BJ (cell line): Measurements from ENCODE around the gene FBXO21. TPM values are rescaled to one million over a fixed set of nuclear protein-coding genes. Genes with fewer than 3 reads are reported as not detected.
"Not testable (repeated sequence)": the region's sequence is repeated elsewhere in the genome, so short reads cannot be mapped to it uniquely, and the experiment has no call there.

Source experiments
- CTCF ChIA-PET: fragments of 350-600 bp; formaldehyde crosslinking; extraction: SDS; loops from one replicate; lab custom pipeline; 2021; ENCODE audit warnings: antibody characterized with exemption, inconsistent platforms; lab: Yijun Ruan, JAX
- POLR2A ChIA-PET: fragments of 300-600 bp; sonication (Branson Sonifier 250); formaldehyde crosslinking; extraction: SDS; loops from one replicate; lab custom pipeline; 2021; ENCODE audit warnings: antibody characterized with exemption; lab: Charles Lee
- DNase-seq: peaks from one replicate; pipeline ENCODE4 v3.0.0-alpha.2; 2011; ENCODE audit warnings: low read depth
- H3K27me3 ChIP-seq: 2 replicates; pipeline ENCODE4 v1.6.0; 2011; ENCODE audit warnings: low read length; ENCODE audit not compliant: control insufficient read depth, insufficient read depth
- H3K36me3 ChIP-seq: 2 replicates; pipeline ENCODE4 v1.5.1; 2011; ENCODE audit warnings: low read length; ENCODE audit not compliant: control insufficient read depth, insufficient read depth
- H3K4me3 ChIP-seq: 2 replicates; pipeline ENCODE4 v1.5.1; 2011; ENCODE audit warnings: low read depth, mild to moderate bottlenecking, control low read depth, low read length
- CTCF ChIP-seq: IDR thresholded peaks from 2 replicates; pipeline ENCODE4 v1.5.1; 2011; ENCODE audit warnings: low read depth, mild to moderate bottlenecking, control low read depth, inconsistent platforms, low read length, moderate library complexity; ENCODE audit not compliant: insufficient read depth
- polyA plus RNA-seq: library from polyadenylated mRNA; depleted of rRNA; stranded (reverse); fragments of >200 nt; gene quantifications from 2 replicates; pipeline ENCODE4 v1.2.3, GENCODE V29; 2011

The FBXO21 gene
- polyA plus RNA-seq, 1 experiment = 28.9 TPM

- no peak overlapping the region for H3K4me3 ChIP-seq
- POLR2A ChIA-PET = no interaction called here
- H3K27me3 ChIP-seq = peaks cover 1% of the 10 kb centered on the region; the same call in 1 of the 2 replicates
- DNase-seq = no peak
- no peak for TF ChIP-seq CTCF
- CTCF ChIA-PET = interaction anchor here (1.3 to 2.4 kb wide), 4 partner anchors 605 to 625 kb away, joined by 3 to 6 read pairs (median 6); no protein-coding TSS in a partner anchor
- no peaks in the 10 kb centered on the region for H3K36me3 ChIP-seq
Measured at GRCh38 chr12:117231750-117232149, 41.5 kb upstream of the FBXO21 start.

- Histone ChIP-seq H3K4me3 (no peak overlapping the region), H3K36me3 (no peaks in the 10 kb centered on the region), H3K27me3 (no peaks in the 10 kb centered on the region)
- no peak for DNase-seq
- ChIA-PET CTCF (interaction anchor here (2.2 kb wide), 1 partner anchor 16 kb away, joined by 12 read pairs; no protein-coding TSS in a partner anchor), POLR2A (no interaction called here)
- TF ChIP-seq CTCF = no peak
Measured at GRCh38 chr12:117228239-117228638, 38.0 kb upstream of the FBXO21 start.

GRCh38 chr12:117227000-117227653 lies 36.9 kb upstream of the FBXO21 start:
- ChIA-PET POLR2A (no interaction called here), CTCF (interaction anchor here (0.6 to 2.2 kb wide), 4 partner anchors 9 to 631 kb away, joined by 3 to 12 read pairs (median 8); no protein-coding TSS in a partner anchor)
- Histone ChIP-seq H3K36me3 (no peaks in the 10 kb centered on the region), H3K27me3 (no peaks in the 10 kb centered on the region), H3K4me3 (no peak overlapping the region)
- no peak for TF ChIP-seq CTCF
- no peak for DNase-seq

- Histone ChIP-seq H3K36me3 (no peaks in the 10 kb centered on the region), H3K4me3 (no peak overlapping the region), H3K27me3 (no peaks in the 10 kb centered on the region)
- no peak for DNase-seq
- ChIA-PET CTCF (interaction anchor here (0.6 to 2.2 kb wide), 3 partner anchors 10 to 18 kb away, joined by 4 to 12 read pairs (median 11); no protein-coding TSS in a partner anchor), POLR2A (no interaction called here)
- no peak for TF ChIP-seq CTCF
Measured at GRCh38 chr12:117226505-117226904, 36.2 kb upstream of the FBXO21 start.

- ChIA-PET POLR2A (no interaction called here), CTCF (interaction anchor here (0.9 to 1.9 kb wide), 2 partner anchors 11 to 142 kb away, joined by 3 to 10 read pairs; no protein-coding TSS in a partner anchor)
- H3K4me3 ChIP-seq = no peak overlapping the region
- no peaks in the 10 kb centered on the region for H3K36me3 ChIP-seq
- no peak for TF ChIP-seq CTCF
- DNase-seq = no peak
- no peaks in the 10 kb centered on the region for H3K27me3 ChIP-seq
Measured at GRCh38 chr12:117225179-117225578, 34.9 kb upstream of the FBXO21 start.

- POLR2A ChIA-PET, H3K4me3 ChIP-seq, H3K27me3 ChIP-seq, H3K36me3 ChIP-seq, DNase-seq: not testable (repeated sequence)
- CTCF ChIA-PET = interaction anchor here (0.9 to 1.5 kb wide), 5 partner anchors 9 to 653 kb away, joined by 3 to 4 read pairs (median 4); no protein-coding TSS in a partner anchor
Measured at GRCh38 chr12:117220947-117221346, 30.7 kb upstream of the FBXO21 start.
